GM18858 (cell line): ENCODE data around the gene CBS.
"Not testable (repeated sequence)": the region's sequence is repeated elsewhere in the genome, so short reads cannot be mapped to it uniquely, and the experiment has no call there.

Experiments used
- ATAC-seq: cut with Tn5 transposase; IDR thresholded peaks from one replicate; pipeline ENCODE4 v1.9.1; 2021; ENCODE audit not compliant: unreplicated experiment

CBS gene

DNA sequence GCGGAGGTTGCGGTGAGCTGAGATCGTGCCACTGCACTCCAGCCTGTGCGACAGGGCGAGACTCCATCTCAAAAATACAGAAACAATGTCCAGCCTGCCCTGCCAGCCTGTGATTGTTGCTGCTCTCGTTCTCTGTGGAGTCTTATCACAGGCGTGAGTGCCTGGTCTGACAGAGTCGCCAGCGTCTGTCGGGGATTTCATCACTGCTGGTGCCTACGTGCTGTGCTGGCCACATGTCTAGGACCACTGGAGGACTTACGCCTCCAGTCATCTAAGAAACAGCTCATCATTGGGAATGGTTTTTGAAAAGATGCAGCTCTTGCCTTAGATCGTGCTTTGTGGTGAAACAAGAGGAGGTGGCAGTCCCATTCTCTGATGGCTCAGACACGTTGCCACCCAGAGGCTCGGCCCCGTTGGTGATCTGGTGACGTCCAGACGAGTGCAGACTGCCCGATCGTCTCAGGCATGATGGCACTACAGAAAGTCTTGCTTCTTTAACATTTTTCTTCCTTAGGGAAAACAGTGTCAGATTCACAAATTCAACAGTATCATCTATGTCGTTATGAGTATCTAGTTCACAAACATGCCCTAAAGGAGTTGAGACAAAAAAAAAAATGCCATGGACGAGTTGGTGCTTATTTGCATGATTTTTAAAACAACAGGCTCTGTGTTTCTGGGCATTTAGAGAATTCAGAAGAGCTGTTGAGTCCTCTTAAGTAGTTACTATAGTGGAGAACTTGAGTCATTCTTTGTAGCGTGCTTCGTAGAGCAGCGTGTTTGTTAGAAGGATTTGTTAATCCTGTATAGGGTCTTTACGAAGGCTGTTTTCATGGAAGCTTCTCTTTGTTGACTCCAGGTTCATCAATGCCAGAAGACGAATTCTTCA is 47.5 kb downstream of the CBS start:
- no peak for ATAC-seq

DNA sequence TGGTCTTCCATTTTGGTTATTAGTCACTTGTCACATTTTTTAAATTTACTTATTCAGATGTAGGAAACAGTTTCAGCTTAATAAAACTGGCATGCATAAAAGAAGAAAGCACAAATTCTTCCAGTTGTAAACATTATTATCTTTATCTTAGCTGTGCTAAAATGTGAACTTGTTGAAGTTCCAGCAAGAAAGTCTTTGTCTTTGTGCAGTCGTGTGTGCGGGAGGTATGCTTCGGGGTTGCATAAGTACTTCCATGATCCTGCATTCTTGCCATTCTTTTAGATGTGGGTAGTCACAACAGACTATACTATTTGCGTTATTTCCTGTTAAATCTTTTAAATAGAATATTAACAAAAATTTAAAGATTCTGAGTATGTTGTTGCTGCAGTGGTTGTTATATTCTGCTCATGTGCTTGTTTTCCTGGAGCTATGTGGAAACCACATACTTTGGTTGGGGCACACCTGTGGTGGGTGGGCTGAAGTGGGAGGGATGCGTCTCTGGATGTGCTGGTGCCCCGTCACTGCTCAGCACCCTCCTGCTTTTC is 49.9 kb downstream of the CBS start:
- no peak for ATAC-seq

DNA sequence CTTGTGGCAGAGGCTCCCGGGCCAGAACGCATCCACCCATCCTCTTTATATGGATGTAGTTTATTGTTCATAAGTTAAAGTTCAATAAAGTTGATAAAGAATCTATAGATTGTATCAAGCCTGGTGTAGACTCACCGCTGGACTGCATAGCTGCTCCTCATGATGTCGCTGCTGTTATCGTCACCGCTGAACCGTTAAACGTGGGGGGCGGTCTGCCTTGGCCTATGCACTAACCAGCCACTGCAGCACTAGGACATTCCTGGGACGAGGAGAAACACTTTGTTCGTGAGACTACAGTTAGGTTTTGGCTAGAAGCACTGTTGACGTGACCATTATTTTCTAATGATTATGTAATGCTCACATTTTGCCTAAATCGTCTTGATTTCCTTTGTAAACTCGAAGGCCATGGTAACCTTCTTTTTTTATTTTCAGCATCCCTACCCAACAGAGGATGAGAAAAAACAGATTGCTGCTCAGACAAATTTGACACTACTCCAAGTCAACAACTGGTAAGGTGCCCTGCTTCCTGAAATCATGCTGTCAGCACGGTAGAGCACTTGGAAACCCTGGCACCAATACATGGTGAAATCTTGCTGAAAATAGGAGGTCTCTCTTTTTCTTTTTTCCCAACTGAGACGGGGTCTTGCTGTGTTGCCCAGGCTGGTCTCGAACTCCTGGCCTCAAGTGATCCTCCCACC is 51.0 kb downstream of the CBS start:
- ATAC-seq = no peak

DNA sequence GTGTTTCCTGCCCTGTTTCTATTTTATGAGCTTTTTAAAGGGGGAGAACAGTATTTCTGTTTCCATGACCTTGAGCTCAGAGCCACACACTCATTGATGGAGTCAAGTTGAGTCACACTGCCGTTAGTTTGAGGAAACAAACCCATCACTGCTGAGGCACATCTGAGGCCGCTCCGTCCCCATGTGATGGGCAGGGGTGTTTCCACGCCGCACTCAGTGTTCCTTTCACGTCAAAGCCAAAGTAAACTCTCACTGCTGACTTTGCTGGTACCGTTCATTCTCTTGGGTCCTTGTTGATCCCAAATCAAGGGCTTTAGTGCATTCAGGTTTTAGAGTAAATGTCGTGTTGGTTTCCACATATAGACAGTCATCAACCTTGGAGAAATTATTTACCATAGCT is 52.5 kb downstream of the CBS start:
- no peak for ATAC-seq

DNA sequence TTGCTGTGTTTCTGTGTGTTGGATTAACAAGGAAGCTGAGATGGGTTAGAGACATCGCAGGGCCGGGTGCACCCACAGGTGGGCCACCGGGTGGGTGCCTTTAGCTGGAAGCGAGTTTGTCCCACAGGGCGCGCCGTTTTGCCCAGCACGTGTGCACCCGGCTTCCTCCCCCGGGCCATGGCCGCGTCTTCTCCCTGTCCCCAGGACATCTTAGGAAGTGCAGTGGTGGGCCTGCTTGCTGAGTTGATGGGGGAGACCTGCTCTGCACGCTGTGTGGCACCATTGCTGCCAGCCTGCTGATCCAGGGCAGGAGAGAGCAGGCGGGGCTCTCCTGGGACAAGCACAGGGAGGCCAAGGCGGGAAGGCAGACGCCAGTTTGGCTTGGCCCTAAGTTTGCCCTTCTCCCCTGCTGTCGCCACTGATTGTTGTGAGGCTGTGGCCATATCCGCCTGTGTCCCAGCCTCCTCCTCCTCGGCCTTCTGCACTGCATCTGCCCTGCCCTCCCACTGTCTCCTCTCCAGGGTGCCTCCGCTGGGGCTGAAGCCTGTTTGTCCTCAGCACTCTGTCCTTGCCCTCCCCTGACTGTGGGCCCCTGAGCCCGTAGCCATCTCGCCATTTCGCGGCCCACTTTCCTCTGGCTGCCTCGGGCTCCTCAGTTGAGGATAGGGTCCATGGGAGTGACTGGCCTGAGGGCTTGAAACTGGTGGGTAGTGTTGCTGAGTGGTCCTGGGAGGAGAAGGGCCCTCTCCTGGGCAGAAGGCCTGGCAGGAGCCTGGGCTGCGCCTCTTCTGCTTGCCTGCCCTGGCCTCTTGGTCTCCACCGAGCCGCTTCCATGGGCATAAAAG is 53.7 kb downstream of the CBS start:
- no peak for ATAC-seq

DNA sequence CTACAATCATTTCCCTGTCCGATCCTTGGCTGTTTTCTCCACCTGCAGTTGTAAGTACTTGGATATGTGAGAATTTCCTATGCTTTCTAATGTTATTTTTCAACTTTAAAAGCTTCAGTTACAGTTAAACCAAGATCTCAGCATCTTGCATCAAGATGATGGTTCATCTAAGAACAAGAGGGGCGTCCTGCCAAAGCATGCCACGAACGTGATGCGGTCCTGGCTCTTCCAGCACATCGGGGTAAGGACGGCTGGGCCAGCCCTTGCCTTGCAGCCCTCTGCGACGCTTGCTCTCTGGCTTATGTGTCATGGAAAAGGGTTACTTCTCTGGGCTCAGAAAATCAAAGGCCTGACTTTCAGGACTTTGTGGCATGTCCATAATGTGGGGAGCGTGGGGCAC is 54.4 kb downstream of the CBS start:
- no peak for ATAC-seq

DNA sequence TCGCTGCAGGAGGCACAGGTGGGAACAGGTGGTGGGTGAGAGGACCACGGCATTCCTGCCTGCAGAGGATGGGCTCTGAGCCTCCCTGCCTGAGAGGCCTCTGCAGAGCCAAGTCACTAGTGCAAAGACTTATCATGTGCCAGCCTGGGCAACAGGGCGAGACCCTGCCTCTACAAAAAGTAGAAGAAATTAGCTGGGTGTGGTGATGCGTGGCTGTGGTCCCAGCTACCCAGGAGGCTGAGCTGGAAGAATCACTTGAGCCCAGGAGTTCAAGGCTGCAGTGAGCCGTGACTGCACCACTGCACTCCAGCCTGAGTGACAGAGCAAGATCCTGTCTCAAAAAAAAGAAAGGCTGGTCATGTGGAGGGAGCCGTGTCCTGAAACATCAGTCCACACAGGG is 54.9 kb downstream of the CBS start:
- ATAC-seq = no peak

DNA sequence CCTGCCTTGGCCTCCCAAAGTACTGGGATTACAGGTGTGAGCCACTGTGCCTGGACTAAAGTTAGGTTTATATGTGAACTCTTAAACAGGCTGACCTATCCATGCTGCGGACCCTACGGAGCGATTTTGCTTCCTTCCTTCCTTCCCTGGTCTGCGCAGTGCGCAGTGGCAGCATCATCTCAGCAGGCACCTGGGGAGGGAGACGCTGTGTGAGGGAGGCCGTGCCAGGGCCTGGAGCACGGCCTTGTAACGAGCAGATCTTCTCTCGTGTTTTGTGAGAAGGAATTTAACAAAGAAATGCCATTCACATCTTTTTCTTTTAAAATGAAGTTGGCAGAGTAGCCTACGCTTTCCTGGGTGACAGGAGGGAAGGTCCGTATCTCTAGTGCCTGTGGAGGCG is 55.5 kb downstream of the CBS start:
- no peak for ATAC-seq

DNA sequence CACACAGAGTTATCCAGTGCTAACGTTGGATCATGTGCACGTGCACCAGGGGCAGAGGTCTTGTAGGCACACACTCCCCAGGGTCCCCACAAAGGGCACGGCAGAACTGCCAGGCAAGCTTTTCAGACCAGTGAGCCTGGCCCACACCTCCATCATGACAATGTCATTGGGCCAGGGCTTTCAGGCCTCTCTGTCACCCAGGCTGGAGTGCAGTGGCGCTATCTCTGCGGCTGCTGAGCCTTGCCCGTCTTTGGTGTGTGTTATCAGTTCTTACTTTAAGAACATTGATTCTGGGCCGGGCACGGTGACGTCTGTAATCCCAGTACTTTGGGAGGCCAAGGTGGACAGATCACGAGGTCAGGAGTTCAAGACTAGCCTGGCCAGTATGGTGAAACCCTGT is 57.1 kb downstream of the CBS start:
- ATAC-seq = no peak

DNA sequence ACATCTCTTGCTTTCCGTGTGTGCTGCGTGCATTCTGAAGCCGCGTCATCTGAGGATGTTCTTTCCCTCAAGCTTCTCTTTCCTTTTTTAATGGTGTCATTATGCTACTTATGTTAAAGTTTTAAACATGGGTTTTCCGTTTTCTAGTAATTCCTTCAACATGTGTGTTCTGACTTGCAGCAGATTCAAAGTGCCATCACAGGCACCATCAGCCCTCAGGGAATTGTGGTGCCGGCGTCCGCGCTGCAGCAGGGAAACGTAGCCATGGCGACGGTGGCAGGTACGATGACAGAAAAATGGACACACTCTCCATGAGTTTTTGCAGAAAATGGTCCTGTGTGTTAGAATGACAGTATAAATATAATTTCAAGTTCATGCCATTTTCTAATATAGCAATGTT is 58.9 kb downstream of the CBS start:
- ATAC-seq = no peak

DNA sequence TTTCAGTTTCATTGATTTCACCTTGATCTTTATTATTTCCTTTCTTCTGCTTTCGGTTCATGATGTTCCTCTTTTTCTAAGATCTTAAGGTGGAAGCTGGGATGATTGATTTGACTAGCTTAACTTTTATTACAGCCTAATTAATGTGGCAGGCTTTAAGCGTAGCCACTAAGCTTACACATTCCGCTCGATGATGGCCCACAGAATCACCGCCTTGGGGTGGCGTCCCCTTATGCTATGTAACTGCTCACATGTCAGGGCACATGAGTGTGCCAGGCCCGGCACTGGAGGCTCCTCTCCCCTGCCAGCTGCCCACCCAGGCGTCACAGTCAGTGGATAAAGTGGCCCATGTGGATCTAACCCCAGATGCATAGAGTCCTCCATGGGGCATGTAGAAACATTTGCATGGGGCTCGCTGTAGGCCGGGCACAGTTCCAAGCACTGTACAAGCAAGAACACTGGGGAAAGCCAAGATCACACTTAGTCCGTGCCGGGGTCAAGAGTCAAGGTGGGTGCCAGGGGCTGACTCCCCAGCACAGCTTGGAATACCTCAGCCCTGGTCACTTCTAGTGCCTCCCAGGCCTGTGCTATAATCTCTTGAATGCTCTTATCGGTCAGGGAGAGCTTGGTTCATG is 59.6 kb downstream of the CBS start:
- no peak for ATAC-seq

DNA sequence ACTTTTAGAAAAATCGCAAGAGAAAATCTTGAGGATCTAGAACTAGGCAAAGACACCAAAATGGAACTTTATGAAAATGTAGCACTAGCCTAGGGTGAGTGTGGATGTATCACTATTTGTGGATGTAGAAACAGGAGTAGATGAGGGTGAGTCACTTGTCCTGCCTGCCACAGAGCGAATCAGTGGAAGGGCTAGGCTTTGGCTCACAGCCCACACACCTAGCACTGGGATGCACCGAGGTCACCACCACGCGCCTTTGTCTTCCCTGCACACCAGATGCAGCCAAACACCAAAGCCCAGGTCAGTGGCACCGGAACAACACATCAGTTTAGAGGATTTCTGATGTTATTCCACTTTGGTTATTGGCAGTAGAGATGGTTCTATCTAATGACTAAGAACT is 63.0 kb downstream of the CBS start:
- ATAC-seq = no peak

DNA sequence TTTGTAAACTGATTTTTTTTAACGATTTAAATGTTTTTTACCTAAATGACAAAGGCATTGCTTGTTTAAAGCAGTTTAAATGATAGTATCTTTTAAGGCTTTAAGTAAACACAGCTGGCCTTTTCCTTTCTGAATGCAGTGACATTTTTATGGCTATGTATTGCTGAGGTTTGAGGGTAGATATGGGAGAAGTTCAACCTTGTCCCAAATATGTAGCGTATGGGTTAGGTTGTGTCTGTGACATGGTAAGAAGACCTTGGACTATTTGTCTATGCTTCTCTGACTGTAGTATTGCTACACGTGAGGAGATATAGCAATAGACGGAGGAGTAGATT is 68.8 kb downstream of the CBS start:
- ATAC-seq = no peak

DNA sequence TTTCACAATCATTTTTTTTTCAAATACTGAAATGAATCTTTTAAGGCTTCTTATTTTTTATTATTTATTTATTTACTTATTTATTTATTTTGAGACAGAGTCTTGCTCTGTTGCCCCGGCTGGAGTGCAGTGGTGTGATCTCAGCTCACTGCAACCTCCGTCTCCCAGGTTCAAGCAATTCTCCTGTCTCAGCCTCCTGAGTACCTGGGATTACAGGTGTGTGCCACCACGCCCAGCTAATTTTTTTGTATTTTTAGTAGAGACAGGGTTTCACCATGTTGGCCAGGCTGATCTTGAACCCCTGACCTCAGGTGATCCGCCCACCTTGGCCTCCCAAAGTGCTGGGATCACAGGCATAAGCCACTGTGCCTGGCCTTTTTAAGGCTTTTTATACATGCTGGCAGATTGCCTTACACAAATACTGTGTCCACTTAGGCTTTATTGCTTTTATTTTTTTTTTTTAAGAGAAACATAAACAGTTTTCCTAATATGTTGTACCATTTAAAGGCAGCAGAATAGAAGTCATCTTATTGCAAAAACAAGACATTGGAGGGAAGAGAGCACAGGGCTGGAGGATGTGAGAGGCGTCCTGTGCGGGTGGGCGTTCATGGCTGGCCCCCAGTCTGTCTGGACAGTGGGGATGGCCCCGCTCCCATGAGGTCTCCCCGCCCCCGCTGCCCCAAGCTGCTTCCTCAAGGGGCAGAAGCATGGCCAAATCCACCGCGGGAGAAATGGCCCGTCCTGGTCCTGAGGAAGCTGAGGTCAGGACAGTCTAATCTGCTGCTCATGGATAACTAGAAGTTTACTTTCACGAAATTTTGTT is 69.4 kb downstream of the CBS start:
- not testable (repeated sequence) for ATAC-seq

DNA sequence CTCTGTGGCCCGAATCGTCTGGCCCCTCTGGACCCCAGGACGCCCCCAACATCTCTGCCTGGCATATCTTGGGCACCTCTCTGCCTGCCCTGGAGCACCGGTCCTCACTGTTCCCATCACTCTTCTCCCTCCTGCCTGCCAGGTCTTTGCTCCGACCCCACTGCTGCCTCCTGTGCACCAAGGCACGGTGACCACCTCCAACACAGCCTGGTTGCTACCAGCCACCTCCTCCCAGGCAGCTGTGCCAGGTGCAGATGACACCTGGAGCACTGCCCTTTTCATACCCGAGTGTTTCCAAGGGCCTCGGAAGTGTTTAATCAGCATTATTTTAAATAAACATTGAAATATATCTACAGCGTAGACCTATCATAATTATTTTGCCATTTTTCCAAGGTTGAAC is 70.0 kb downstream of the CBS start:
- ATAC-seq = no peak

DNA sequence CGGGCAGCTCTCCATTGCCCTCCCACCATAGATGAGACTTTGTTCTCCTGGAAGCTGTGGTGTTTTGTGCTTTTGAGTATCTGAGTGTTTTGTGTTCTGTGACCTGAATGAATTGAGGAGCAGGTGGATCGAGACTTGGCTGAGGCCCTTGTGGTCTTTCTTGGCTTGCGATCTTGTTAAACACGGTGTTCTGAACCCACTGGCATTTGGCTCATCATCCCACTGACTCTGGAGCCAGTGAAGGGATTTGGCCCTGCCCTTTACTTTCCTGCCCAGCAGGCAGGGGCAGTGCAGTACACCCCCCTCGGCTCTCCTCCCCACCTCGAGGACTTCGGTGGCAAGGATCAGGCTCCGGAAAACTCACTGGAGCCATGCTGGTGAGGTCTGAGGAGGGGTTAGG is 70.7 kb downstream of the CBS start:
- no peak for ATAC-seq
